Measurements from ENCODE around the gene NUP210L. TPM values are rescaled to one million over a fixed set of nuclear protein-coding genes. Genes with fewer than 3 reads are reported as not detected.

Gene NUP210L
- total and polyA plus RNA-seq, 2 of the 13 experiments (the other 11 are each of a cell fraction or from before 2014, with no cell fraction given): not detected

DNA sequence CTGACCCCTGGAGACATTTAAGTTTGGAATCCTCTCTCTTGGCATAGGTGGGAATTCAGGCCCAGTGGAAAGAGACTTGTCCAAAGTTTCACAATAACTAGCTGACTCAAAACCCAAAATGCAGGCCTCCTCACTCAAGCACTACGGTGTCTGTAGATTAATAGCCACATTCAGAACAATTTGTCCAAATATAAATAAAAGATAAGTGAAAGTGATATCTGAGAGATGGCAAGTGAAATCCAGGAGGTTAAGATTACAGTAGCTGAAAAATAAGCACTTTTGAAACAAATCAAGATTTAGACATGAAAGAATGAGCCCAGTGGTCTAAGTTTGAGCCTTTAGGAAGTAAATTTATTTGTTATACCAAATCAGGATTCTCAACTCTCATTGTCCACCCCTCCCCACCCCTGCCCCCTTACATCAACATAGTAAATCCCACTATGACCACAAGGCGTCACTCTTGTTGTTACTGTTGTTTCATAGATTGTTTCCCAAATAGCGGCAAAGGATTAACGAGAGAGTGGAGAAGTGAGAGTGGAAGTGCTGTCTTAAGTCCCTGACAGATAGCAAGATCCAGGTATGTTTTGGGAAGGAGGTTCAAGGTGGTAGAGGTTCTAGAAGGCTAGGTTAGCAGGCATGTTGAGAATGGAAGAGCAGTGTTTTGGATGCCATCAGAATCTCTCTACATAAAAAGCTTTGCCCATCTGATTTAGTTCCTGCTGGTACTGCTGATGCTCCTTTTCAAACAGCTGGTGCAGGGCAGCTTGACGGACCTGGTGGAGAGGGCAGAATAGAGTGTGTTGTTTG, 44.1 kb upstream of the NUP210L start (continued):
- TF ChIP-seq, protein P1, sequence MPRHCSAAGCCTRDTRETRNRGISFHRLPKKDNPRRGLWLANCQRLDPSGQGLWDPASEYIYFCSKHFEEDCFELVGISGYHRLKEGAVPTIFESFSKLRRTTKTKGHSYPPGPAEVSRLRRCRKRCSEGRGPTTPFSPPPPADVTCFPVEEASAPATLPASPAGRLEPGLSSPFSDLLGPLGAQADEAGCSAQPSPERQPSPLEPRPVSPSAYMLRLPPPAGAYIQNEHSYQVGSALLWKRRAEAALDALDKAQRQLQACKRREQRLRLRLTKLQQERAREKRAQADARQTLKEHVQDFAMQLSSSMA (CRISPR knock-in tag; IDR thresholded peaks at IDR 0.05): 0 out of 2 replicates have a peak, but pooled peaks have one; percentile 32
- TF ChIP-seq ZSCAN25 (CRISPR knock-in tag; IDR thresholded peaks at IDR 0.05) (peak; percentile 24; the same call in 1 of the 2 replicates), PITX1 (CRISPR knock-in tag; IDR thresholded peaks at IDR 0.05) (peak; percentile 49; the same call in 1 of the 2 replicates), ZNF17 (CRISPR knock-in tag; IDR thresholded peaks at IDR 0.05) (no peak), ARID3A (IDR thresholded peaks at IDR 0.05; ENCODE audit: low read depth, low read length) (0 out of 2 replicates have a peak, but pooled peaks have one; percentile 9), STAG1 (CRISPR knock-in tag; IDR thresholded peaks at IDR 0.05) (peak; percentile 68), JUN (CRISPR knock-in tag; IDR thresholded peaks at IDR 0.05) (no peak), GMEB1 (CRISPR knock-in tag; IDR thresholded peaks at IDR 0.05; ENCODE audit: borderline replicate concordance) (no peak; the same call in 1 of the 2 replicates), ZNF136 (CRISPR knock-in tag; IDR thresholded peaks at IDR 0.05; ENCODE audit: low read depth) (0 out of 2 replicates have a peak, but pooled peaks have one; percentile 64), ZNF607 (CRISPR knock-in tag; IDR thresholded peaks at IDR 0.05; ENCODE audit: borderline replicate concordance) (no peak), ZNF747 (CRISPR knock-in tag; IDR thresholded peaks at IDR 0.05; ENCODE audit: borderline replicate concordance) (no peak), BHLHE40 (IDR thresholded peaks at IDR 0.05; ENCODE audit: low read length) (no peak)
- TF ChIP-seq, protein P2, sequence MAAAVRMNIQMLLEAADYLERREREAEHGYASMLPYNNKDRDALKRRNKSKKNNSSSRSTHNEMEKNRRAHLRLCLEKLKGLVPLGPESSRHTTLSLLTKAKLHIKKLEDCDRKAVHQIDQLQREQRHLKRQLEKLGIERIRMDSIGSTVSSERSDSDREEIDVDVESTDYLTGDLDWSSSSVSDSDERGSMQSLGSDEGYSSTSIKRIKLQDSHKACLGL (CRISPR knock-in tag; IDR thresholded peaks at IDR 0.05): no peak
- TF ChIP-seq, protein P3, sequence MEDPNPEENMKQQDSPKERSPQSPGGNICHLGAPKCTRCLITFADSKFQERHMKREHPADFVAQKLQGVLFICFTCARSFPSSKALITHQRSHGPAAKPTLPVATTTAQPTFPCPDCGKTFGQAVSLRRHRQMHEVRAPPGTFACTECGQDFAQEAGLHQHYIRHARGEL (CRISPR knock-in tag; IDR thresholded peaks at IDR 0.05): no peak

All from HepG2 (cell line).